AG09309 (cell line): ENCODE results near the gene CACNA1C.

Source experiments
- DNase-seq: peaks from one replicate; pipeline ENCODE4 v3.0.0-alpha.2; 2010; ENCODE audit warnings: low read depth
- H3K4me3 ChIP-seq: 2 replicates; pipeline ENCODE4 v1.5.1; 2011; ENCODE audit warnings: mild to moderate bottlenecking, low read depth, low read length, moderate library complexity; ENCODE audit not compliant: control insufficient read depth
- CTCF ChIP-seq: IDR thresholded peaks from 2 replicates; pipeline ENCODE4 v1.5.1; 2011; ENCODE audit warnings: mild to moderate bottlenecking, low read depth, low read length, inconsistent platforms; ENCODE audit not compliant: insufficient read depth, control insufficient read depth; ENCODE audit errors: missing control alignments

CACNA1C gene

GRCh38 chr12:2212537-2212936 lies 159.8 kb downstream of the CACNA1C start:
- TF ChIP-seq CTCF = no peak
- no peak overlapping the region for H3K4me3 ChIP-seq
- DNase-seq = no peak

GRCh38 chr12:2212971-2213869 lies 160.4 kb downstream of the CACNA1C start:
- DNase-seq = no peak
- H3K4me3 ChIP-seq = no peak overlapping the region
- TF ChIP-seq CTCF = no peak

GRCh38 chr12:2214411-2214810 lies 161.6 kb downstream of the CACNA1C start:
- no peak for DNase-seq
- no peak for TF ChIP-seq CTCF
- no peak overlapping the region for H3K4me3 ChIP-seq

GRCh38 chr12:2215709-2216560 lies 163.1 kb downstream of the CACNA1C start:
- no peak for TF ChIP-seq CTCF
- no peak for DNase-seq

GRCh38 chr12:2218706-2219105 lies 165.9 kb downstream of the CACNA1C start:
- H3K4me3 ChIP-seq = no peak overlapping the region
- TF ChIP-seq CTCF = no peak
- no peak for DNase-seq

More at GRCh38 chr12:2215709-2216560, 163.1 kb downstream of the CACNA1C start:
- H3K4me3 ChIP-seq = no peak overlapping the region

GRCh38 chr12:2221030-2221621 lies 168.3 kb downstream of the CACNA1C start:
- TF ChIP-seq CTCF = no peak
- no peak for DNase-seq
- no peak overlapping the region for H3K4me3 ChIP-seq
